ENCODE measurements around the gene FBRS. TPM values are rescaled to one million over a fixed set of nuclear protein-coding genes. Genes with fewer than 3 reads are reported as not detected.
A peak's percentile ranks its signal among the peaks of the same experiment; 100 is the strongest.

The FBRS gene
- total RNA-seq, 6 donors from 2014 or later, result 38.0 to 150 (median 70.4) TPM

DNA sequence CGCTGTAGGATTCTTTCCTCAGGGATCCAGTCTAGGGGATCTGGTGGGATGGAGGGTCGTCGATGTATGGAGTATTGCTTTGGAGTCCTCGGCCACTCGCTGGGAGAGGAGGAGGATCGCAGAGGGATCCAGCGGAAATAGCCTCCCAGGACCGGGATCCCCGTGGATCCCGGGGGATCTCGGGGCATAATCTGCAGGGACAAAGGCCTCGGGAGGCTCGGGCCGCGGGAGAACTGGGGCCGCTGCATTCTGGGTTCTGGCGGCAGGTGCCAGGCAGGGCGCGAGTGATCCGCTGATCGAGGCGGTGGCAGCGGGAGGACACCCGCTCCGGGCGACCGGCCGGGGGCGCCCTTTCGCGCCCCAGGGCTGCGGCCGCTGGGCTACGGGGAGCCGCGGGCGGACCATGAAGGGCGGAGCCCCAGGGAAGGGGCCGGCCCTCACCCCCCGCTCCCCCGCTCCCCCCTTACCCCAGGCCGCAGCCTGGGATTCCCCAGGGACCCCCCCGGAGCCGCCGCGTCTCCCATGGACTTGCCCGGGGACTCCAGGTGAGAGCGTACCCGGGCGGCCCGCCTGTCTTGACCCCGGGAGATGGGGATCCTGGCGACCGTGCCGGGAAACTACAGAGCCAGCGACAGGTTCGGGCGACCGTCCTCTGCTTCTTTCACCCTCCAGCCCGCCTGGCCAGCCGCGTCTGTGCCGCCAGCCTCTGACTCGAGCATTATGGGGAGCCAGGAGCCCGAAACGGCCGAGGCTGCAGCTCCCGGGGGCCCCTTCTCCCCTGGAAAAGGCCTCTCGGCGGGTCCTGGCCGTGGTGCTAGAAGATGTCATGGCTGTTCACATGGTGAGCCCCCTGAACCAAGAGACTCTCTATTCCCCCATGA, 6.9 kb upstream of the FBRS start:
- TF ChIP-seq POLR2AphosphoS5 (IDR thresholded peaks at IDR 0.05), result no peak
- TF ChIP-seq EP300 (IDR thresholded peaks at IDR 0.05), result no peak
- TF ChIP-seq, protein P1, sequence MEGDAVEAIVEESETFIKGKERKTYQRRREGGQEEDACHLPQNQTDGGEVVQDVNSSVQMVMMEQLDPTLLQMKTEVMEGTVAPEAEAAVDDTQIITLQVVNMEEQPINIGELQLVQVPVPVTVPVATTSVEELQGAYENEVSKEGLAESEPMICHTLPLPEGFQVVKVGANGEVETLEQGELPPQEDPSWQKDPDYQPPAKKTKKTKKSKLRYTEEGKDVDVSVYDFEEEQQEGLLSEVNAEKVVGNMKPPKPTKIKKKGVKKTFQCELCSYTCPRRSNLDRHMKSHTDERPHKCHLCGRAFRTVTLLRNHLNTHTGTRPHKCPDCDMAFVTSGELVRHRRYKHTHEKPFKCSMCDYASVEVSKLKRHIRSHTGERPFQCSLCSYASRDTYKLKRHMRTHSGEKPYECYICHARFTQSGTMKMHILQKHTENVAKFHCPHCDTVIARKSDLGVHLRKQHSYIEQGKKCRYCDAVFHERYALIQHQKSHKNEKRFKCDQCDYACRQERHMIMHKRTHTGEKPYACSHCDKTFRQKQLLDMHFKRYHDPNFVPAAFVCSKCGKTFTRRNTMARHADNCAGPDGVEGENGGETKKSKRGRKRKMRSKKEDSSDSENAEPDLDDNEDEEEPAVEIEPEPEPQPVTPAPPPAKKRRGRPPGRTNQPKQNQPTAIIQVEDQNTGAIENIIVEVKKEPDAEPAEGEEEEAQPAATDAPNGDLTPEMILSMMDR (IDR thresholded peaks at IDR 0.05), result peak; percentile 66 to 88 (median 78)
- peak in 2 of 4 donors; percentile 9 to 31 for TF ChIP-seq POLR2A (IDR thresholded peaks at IDR 0.05)
- Histone ChIP-seq H3K9me3 (no peaks in the 10 kb centered on the region), H3K36me3 (peaks cover 29 to 42% (median 36%) of the 10 kb centered on the region in 4 donors), H3K4me3 (peak overlapping the region; percentile 64 to 89 (median 82)), H3K27ac (peak overlapping the region; percentile 92 to 97 (median 96)), H3K4me1 (peaks cover 12 to 23% (median 16%) of the 10 kb centered on the region in 4 donors), H3K27me3 (no peaks in the 10 kb centered on the region)
- 0% methylated on average over 15 to 37 of the region's 71 CpGs for WGBS, 2 donors
- DNase-seq (peak; percentile 80 to 94), ATAC-seq (ENCODE audit: low FRiP score in 2 of 2) (peak; percentile 85 to 87)

DNA sequence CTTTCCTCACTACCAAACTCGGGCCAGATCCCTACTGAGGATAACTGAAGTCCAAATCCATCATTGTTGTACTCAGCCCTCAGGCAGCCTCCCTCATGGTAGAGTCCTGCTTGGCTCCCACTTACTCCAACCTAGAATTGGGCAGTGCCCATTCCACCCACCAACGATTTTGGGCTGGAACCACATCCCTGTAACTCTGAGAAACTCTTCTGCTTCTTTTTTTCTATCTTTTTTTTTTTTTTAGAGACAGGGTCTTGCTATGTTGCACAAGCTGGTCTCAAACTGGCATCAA, 6.3 kb upstream of the FBRS start:
- DNase-seq (no peak), ATAC-seq (ENCODE audit: low FRiP score in 2 of 2) (no peak)
- Histone ChIP-seq H3K36me3 (peaks cover 29 to 47% (median 37%) of the 10 kb centered on the region in 4 donors), H3K9me3 (no peaks in the 10 kb centered on the region), H3K4me3 (peak overlapping the region; percentile 64 to 89 (median 82)), H3K27ac (peak overlapping the region; percentile 92 to 97 (median 96)), H3K4me1 (peaks cover 14 to 27% (median 21%) of the 10 kb centered on the region in 4 donors), H3K27me3 (no peaks in the 10 kb centered on the region)
- TF ChIP-seq EP300 (IDR thresholded peaks at IDR 0.05), result no peak
- TF ChIP-seq POLR2A (IDR thresholded peaks at IDR 0.05), result no peak
- no peak for TF ChIP-seq POLR2AphosphoS5 (IDR thresholded peaks at IDR 0.05)
- TF ChIP-seq, protein P1 (IDR thresholded peaks at IDR 0.05), result no peak
- 21 to 22% methylated on average over 2 of the region's 2 CpGs for WGBS, 2 donors

DNA sequence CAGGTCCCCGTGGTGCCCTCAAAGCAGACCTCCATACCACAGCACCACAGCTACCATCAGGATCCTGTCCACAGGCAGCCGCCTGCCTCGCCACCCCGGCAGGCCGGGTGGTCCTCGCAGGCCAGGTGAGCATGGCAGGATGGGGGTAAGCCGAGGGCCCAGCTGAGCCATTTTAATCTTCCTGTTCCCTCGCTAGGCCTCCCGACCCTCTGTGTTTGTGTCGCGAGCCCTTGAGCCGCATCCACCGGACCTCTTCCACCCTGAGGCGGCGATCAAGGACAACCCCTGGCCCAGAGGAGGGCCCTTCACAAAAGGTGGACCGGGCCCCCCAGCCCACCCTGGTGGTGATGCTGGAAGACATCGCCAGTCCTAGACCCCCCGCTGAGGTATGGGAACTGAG, 5.5 kb upstream of the FBRS start:
- Histone ChIP-seq H3K4me3 (no peak overlapping the region), H3K27me3 (no peaks in the 10 kb centered on the region), H3K4me1 (peaks cover 20 to 34% (median 27%) of the 10 kb centered on the region in 4 donors), H3K9me3 (no peaks in the 10 kb centered on the region), H3K27ac (peak overlapping the region in 1 of 4 donors; percentile 94), H3K36me3 (peaks cover 29 to 47% (median 37%) of the 10 kb centered on the region in 4 donors)
- DNase-seq (peak in 1 of 2 donors; percentile 66), ATAC-seq (ENCODE audit: low FRiP score in 2 of 2) (no peak)
- WGBS, 2 donors, result 91 to 93% methylated on average over 18 of the region's 18 CpGs
- no peak for TF ChIP-seq POLR2AphosphoS5 (IDR thresholded peaks at IDR 0.05)
- no peak for TF ChIP-seq POLR2A (IDR thresholded peaks at IDR 0.05)
- TF ChIP-seq EP300 (IDR thresholded peaks at IDR 0.05), result no peak
- TF ChIP-seq, protein P1 (IDR thresholded peaks at IDR 0.05), result no peak

DNA sequence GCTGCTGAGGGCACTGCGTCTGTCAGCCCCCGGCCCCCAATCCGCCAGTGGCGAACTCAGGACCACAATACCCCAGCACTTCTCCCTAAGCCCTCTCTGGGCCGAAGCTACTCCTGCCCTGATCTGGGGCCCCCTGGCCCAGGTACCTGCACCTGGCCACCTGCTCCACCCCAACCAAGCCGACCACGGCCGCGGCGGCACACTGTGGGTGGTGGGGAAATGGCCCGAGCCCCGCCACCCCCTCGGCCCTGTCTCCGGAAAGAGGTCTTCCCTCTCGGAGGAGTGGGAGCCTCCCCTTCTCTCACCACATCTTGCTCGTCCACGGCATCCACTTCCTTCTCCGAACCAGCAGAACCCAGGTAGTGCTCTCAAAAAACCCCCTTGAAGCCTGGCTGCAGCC, 3.4 kb upstream of the FBRS start:
- DNase-seq (peak in 1 of 2 donors; percentile 84), ATAC-seq (ENCODE audit: low FRiP score in 2 of 2) (no peak)
- H3K27ac ChIP-seq, result no peak overlapping the region
- no peak overlapping the region for H3K4me3 ChIP-seq
- 95 to 97% methylated on average over 14 of the region's 18 CpGs for WGBS, 2 donors
- H3K36me3 ChIP-seq, result peaks cover 29 to 47% (median 37%) of the 10 kb centered on the region in 4 donors
- TF ChIP-seq POLR2AphosphoS5 (IDR thresholded peaks at IDR 0.05) (no peak), EP300 (IDR thresholded peaks at IDR 0.05) (no peak), POLR2A (IDR thresholded peaks at IDR 0.05) (no peak)
- TF ChIP-seq, protein P1 (IDR thresholded peaks at IDR 0.05), result no peak
- H3K4me1 ChIP-seq, result peaks cover 18 to 32% (median 23%) of the 10 kb centered on the region in 4 donors
- no peaks in the 10 kb centered on the region for H3K9me3 ChIP-seq
- no peaks in the 10 kb centered on the region for H3K27me3 ChIP-seq
